HCT116 (cell line): ENCODE results near the gene NOSIP. TPM values are rescaled to one million over a fixed set of nuclear protein-coding genes. Genes with fewer than 3 reads are reported as not detected.

Source experiments
- ATAC-seq: fragments of 200-7000 bp; cut with Tn5 transposase; 2 replicates; pipeline ENCODE4 v1.9.1; 2020; ENCODE audit warnings: mild to moderate bottlenecking, moderate library complexity
- BruUV-seq: library from RNA; stranded (reverse); fragments of 400-500 nt; replicated peaks from 2 replicates; lab custom pipeline; 2021; lab: Mats Ljungman, UMichigan
- CTCF ChIA-PET: fragments of 300-600 bp; sonication (Branson Sonifier 250); formaldehyde crosslinking; loops from one replicate; lab custom pipeline; 2021; ENCODE audit warnings: antibody characterized with exemption; lab: Charles Lee
- POLR2A ChIA-PET: fragments of 300-600, 350-600 bp; sonication (Branson Sonifier 250); formaldehyde crosslinking; loops from one replicate; lab custom pipeline; 2021; ENCODE audit warnings: antibody characterized with exemption; lab: Charles Lee
- RAD21 ChIA-PET, 2 experiments: fragments of 300-600 bp; sonication (Branson Sonifier 250); formaldehyde crosslinking; loops; one replicate each; lab custom pipeline; 2023; ENCODE audit warnings: low total read pairs in 2 of 2; ENCODE audit not compliant: uncharacterized antibody in 2 of 2, unreplicated experiment in 2 of 2, low non-redundant PET in 1 of 2; lab: Charles Lee
- DNase-seq: peaks from one replicate; pipeline ENCODE4 v3.0.0-alpha.2; 2010; ENCODE audit warnings: low read depth, low spot score
- H2AFZ ChIP-seq: fragments of 200-600 bp; shearing (Covaris generic), sonication (generic); 2 replicates; pipeline ENCODE4 v1.6.1; 2017; ENCODE audit warnings: low read depth, mixed run types, mixed read lengths, antibody characterized with exemption, low read length; ENCODE audit not compliant: poor library complexity, severe bottlenecking
- H3K27ac ChIP-seq: 2 replicates; pipeline ENCODE4 v1.5.1; 2012; ENCODE audit warnings: low read depth, low read length
- H3K27me3 ChIP-seq: fragments of 200-600 bp; sonication (generic); 2 replicates; pipeline ENCODE4 v1.6.1; 2016; ENCODE audit warnings: mixed run types, low read length, mixed read lengths; ENCODE audit not compliant: insufficient read depth
- H3K36me3 ChIP-seq, 2 experiments: fragments of 200-500 bp in 1 of 2; fragments of 200-600 bp in 1 of 2; sonication (Bioruptor generic) in 1 of 2; sonication (generic) in 1 of 2; 2 replicates each; pipeline versions ENCODE4 v1.5.1 to v1.6.1; 2014 to 2016; ENCODE audit warnings: low read length in 2 of 2, inconsistent platforms in 1 of 2, mixed read lengths in 1 of 2, mixed run types in 1 of 2; ENCODE audit not compliant: insufficient read depth in 2 of 2, control insufficient read depth in 1 of 2
- H3K4me1 ChIP-seq, 2 experiments: fragments of 200-600 bp in 1 of 2; sonication (generic) in 1 of 2; 2 replicates each; pipeline versions ENCODE4 v1.5.1 to v1.6.1; 2012 to 2017; ENCODE audit warnings: low read length in 2 of 2, inconsistent platforms in 1 of 2, mild to moderate bottlenecking in 1 of 2, mixed read lengths in 1 of 2, mixed run types in 1 of 2, moderate library complexity in 1 of 2; ENCODE audit not compliant: insufficient read depth in 2 of 2, control insufficient read depth in 1 of 2
- H3K4me2 ChIP-seq: fragments of 200-600 bp; sonication (generic); 2 replicates; pipeline ENCODE4 v1.6.1; 2017; ENCODE audit warnings: mixed run types, low read length, mixed read lengths
- H3K4me3 ChIP-seq, 2 experiments: fragments of 200-600 bp in 1 of 2; sonication (generic) in 1 of 2; replicated peaks in 1 of 2; 2 replicates each; pipeline ENCODE4 v1.5.1; 2011 to 2016; ENCODE audit warnings: low read length in 2 of 2, control low read depth in 1 of 2, low read depth in 1 of 2, mild to moderate bottlenecking in 1 of 2, mixed read lengths in 1 of 2, mixed run types in 1 of 2
- H3K79me2 ChIP-seq: fragments of 200-600 bp; sonication (generic); 2 replicates; pipeline ENCODE4 v1.6.1; 2017; ENCODE audit warnings: mild to moderate bottlenecking, mixed run types, low read length, moderate library complexity, mixed read lengths; ENCODE audit not compliant: insufficient read depth
- H3K9ac ChIP-seq: fragments of 200-600 bp; sonication (generic); 2 replicates; pipeline ENCODE4 v1.6.1; 2016; ENCODE audit warnings: low read length, mixed read lengths
- H3K9me2 ChIP-seq: fragments of 200-600 bp; sonication (generic), shearing (Covaris generic); 2 replicates; pipeline ENCODE4 v1.6.1; 2017; ENCODE audit warnings: mixed run types, mild to moderate bottlenecking, moderate library complexity; ENCODE audit not compliant: insufficient read depth
- H3K9me3 ChIP-seq, 2 experiments: fragments of 200-500 bp in 1 of 2; fragments of 200-600 bp in 1 of 2; sonication (Bioruptor generic) in 1 of 2; sonication (generic) in 1 of 2; 2 replicates each; pipeline ENCODE4 v1.6.1; 2014 to 2017; ENCODE audit warnings: low read length in 2 of 2, mixed read lengths in 2 of 2, inconsistent platforms in 1 of 2, low read depth in 1 of 2, mild to moderate bottlenecking in 1 of 2, mixed run types in 1 of 2, moderate library complexity in 1 of 2; ENCODE audit not compliant: control insufficient read depth in 1 of 2, insufficient read depth in 1 of 2
- H4K20me1 ChIP-seq: fragments of 200-600 bp; sonication (generic), shearing (Covaris generic); 2 replicates; pipeline ENCODE4 v1.6.1; 2017; ENCODE audit warnings: mixed run types, mild to moderate bottlenecking, moderate library complexity; ENCODE audit not compliant: insufficient read depth
- ELF1 ChIP-seq: IDR thresholded peaks from 2 replicates; pipeline ENCODE4 v1.6.1; 2012; ENCODE audit warnings: low read depth, borderline replicate concordance
- EZH2 ChIP-seq: fragments of 200-600 bp; sonication (generic); IDR thresholded peaks from 2 replicates; pipeline ENCODE4 v1.6.1; 2017; ENCODE audit warnings: antibody characterized with exemption, mixed run types
- POLR2A ChIP-seq: IDR thresholded peaks from 2 replicates; pipeline ENCODE4 v1.7.0; 2011; ENCODE audit warnings: borderline replicate concordance; ENCODE audit not compliant: insufficient read depth, insufficient read length; ENCODE audit errors: extremely low read depth
- POLR2AphosphoS5 ChIP-seq: IDR thresholded peaks from 2 replicates; pipeline ENCODE4 v1.6.1; 2011; ENCODE audit warnings: mild to moderate bottlenecking, low read depth, low read length, moderate library complexity
- TCF7L2 ChIP-seq: IDR thresholded peaks from 2 replicates; pipeline ENCODE4 v1.7.0; 2011; ENCODE audit warnings: borderline replicate concordance, inconsistent platforms; ENCODE audit not compliant: insufficient read depth, insufficient read length; ENCODE audit errors: extremely low read depth
- intact Hi-C: fragments of 100-400 bp; cut with micrococcal nuclease; formaldehyde crosslinking; loops from 2 replicates; pipeline ENCODE4 v1.10.0; 2022
- total RNA-seq: library from RNA; stranded (reverse); gene quantifications from one replicate; pipeline ENCODE4 v1.2.1, GENCODE V29; 2021; ENCODE audit not compliant: unreplicated experiment
- TF ChIP-seq, protein P1 (sequence below): IDR thresholded peaks from 2 replicates; pipeline ENCODE4 v1.6.1; 2012

NOSIP gene
- total RNA-seq, 1 experiment from 2014 or later, result 133 TPM

DNA sequence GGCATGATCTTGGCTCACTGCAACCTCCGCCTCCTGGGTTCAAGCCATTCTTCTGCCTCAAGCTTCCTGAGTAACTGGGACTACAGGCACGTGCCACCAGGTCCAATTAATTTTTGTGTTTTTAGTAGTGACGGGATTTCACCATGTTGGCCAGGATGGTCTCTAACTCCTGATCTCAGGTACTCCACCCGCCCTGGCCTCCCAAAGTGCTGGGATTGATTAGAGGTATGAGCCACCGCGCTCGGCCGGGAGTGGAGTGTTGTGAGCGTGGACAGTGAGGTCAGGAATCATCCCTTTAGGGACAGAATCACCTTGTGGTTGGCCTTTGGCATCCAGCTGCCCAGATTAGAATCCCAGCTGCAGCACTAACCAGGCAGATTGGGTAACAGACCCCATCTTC lies 49.3 kb upstream of the NOSIP start:
- no TSS peak for BruUV-seq
- POLR2A ChIA-PET, result interaction anchor here (2.9 kb wide), 1 partner anchor 11 kb away, joined by 13 read pairs; the partner anchor contains the start of gene RRAS
- no peak for ATAC-seq

DNA sequence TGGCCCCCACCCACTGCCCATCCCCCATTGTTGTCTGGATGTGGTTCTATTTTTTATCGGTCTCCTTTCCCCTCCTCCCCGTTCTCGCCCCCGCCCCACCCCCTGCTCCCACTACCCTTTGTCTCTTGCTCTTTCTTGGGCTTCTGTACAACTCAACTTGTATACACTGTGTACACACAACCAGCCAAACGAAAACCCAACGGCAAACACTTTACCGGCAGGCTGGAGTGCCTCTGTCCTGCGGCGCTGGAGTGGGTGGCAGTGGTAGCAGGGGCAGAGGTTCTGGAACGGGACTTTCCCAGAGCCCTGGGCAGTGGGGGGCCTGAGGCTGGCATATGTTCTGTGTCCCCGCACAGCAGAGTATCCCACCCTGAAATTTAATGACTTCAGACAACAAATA lies 45.9 kb upstream of the NOSIP start:
- Histone ChIP-seq H3K9me3 (no peaks in the 10 kb centered on the region), H3K4me1 (no peaks in the 10 kb centered on the region), H3K9ac (no peak overlapping the region), H2AFZ (no peak overlapping the region), H3K4me2 (no peak overlapping the region), H4K20me1 (no peaks in the 10 kb centered on the region), H3K79me2 (no peaks in the 10 kb centered on the region), H3K27ac (no peak overlapping the region), H3K27me3 (no peaks in the 10 kb centered on the region), H3K36me3 (peaks cover 0 to 9% of the 10 kb centered on the region in 2 experiments; a peak in 1 of 4 replicates), H3K9me2 (no peaks in the 10 kb centered on the region), H3K4me3 (no peak overlapping the region)
- BruUV-seq, result no TSS peak
- intact Hi-C loops, result no loop called here
- ChIA-PET POLR2A (no interaction called here), RAD21 (no interaction called here), CTCF (no interaction called here)
- ATAC-seq (no peak), DNase-seq (no peak)
- no peak for TF ChIP-seq EZH2
- TF ChIP-seq, protein P1, sequence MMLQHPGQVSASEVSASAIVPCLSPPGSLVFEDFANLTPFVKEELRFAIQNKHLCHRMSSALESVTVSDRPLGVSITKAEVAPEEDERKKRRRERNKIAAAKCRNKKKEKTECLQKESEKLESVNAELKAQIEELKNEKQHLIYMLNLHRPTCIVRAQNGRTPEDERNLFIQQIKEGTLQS, result no peak
- no peak for TF ChIP-seq ELF1

More for the DNA sequence above, 49.3 kb upstream of the NOSIP start:
- H2AFZ ChIP-seq, result no peak overlapping the region
- ChIA-PET CTCF (no interaction called here), RAD21 (no interaction called here)
- H3K27me3 ChIP-seq, result no peaks in the 10 kb centered on the region
- peaks cover 3 to 8% of the 10 kb centered on the region in 2 experiments; a peak in 2 of 4 replicates for H3K4me1 ChIP-seq
- DNase-seq, result no peak
- H3K79me2 ChIP-seq, result no peaks in the 10 kb centered on the region
- no peaks in the 10 kb centered on the region for H3K9me3 ChIP-seq
- intact Hi-C loops, result no loop called here
- TF ChIP-seq POLR2A (no peak), POLR2AphosphoS5 (no peak), TCF7L2 (no peak)
- H4K20me1 ChIP-seq, result no peaks in the 10 kb centered on the region
- no peaks in the 10 kb centered on the region for H3K9me2 ChIP-seq
- peaks cover 0 to 2% of the 10 kb centered on the region in 2 experiments; a peak in 1 of 4 replicates for H3K36me3 ChIP-seq
- no peak overlapping the region for H3K9ac ChIP-seq
- H3K4me3 ChIP-seq, result no peak overlapping the region
- no peak overlapping the region for H3K4me2 ChIP-seq
- H3K27ac ChIP-seq, result no peak overlapping the region
